Measurements from ENCODE around the gene PRND.

DNA sequence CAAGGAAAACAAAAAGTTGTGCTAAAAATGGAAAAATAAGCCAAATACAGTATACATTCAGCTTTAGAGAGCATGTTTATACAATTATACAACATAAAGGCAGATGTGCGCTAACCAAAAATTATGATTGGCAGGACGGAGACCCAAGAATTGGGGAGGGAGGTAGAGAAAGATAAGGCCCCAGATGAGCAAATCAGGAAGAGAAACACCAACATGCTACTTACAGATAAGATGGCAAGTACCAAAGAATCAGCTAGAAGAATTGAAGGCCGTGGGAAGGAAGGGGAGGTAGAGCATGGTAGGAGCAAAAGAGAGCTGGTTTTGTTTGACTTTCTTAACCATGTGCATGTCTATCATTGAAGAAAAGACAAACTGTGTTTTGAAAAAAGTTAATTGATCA, 45.4 kb downstream of the PRND start:
- TF ChIP-seq, protein P1, sequence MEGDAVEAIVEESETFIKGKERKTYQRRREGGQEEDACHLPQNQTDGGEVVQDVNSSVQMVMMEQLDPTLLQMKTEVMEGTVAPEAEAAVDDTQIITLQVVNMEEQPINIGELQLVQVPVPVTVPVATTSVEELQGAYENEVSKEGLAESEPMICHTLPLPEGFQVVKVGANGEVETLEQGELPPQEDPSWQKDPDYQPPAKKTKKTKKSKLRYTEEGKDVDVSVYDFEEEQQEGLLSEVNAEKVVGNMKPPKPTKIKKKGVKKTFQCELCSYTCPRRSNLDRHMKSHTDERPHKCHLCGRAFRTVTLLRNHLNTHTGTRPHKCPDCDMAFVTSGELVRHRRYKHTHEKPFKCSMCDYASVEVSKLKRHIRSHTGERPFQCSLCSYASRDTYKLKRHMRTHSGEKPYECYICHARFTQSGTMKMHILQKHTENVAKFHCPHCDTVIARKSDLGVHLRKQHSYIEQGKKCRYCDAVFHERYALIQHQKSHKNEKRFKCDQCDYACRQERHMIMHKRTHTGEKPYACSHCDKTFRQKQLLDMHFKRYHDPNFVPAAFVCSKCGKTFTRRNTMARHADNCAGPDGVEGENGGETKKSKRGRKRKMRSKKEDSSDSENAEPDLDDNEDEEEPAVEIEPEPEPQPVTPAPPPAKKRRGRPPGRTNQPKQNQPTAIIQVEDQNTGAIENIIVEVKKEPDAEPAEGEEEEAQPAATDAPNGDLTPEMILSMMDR (IDR thresholded peaks at IDR 0.05): no peak
- TF ChIP-seq EP300 (IDR thresholded peaks at IDR 0.05): no peak
